HL-60/S4 treated with phorbol 12-myristate 13-acetate at 8.2 ng/mL for 4 days and 3 days (cell line): ENCODE measurements around the gene TAAR1.
"Not testable (repeated sequence)": the region's sequence is repeated elsewhere in the genome, so short reads cannot be mapped to it uniquely, and the experiment has no call there.

ENCODE experiments used
- in situ Hi-C: fragments of 300-500 bp; cut with MboI; formaldehyde crosslinking; loops from 2 replicates; pipeline ENCODE4 v1.15.0; 2022; ENCODE audit warnings: low sequenced_read_pairs

Gene TAAR1, protein sequence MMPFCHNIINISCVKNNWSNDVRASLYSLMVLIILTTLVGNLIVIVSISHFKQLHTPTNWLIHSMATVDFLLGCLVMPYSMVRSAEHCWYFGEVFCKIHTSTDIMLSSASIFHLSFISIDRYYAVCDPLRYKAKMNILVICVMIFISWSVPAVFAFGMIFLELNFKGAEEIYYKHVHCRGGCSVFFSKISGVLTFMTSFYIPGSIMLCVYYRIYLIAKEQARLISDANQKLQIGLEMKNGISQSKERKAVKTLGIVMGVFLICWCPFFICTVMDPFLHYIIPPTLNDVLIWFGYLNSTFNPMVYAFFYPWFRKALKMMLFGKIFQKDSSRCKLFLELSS

DNA sequence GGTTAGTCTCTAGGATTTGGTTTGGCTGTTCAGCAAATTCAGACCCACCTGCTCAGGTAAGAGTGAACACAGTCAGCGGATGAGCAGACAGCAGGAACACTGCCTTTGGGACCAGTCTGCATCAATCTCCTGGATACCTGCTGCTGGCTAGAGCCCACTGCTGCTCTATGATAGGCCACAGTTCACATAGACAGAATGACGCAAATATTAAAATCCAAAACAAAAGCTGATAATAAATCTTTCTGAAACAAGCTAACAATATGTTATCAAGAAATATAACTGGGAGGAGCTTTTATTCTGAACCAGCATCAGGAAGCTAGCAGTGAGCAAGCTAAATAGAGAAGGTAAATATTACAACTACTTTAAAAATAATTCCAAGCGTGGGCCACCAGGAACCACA lies at the start of gene TAAR1:
TSS of gene TAAR1 (minus strand) at position 101 of the 400 bp plus-strand sequence. CDS start 13,179 bp downstream, outside the sequence.
- in situ Hi-C loops: no loop called here

DNA sequence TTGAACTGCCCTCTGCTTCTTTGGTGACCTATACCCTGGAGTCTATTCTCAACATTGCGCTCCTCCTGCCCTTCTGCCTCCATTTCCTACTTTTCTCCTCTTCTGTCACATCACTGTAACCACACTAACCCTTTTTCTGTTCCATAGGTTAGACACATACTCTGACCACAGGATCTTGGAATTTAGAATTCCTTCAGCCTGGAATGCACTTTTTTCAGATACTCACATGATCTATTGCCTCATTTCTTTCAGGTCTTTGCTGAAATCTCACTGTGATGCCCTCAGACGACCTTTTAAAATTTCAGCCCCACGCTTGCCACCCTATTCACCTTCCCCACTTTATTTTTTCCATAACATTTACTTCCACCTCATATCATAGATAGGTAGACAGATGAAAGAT lies 49.8 kb upstream of the TAAR1 start:
- in situ Hi-C loops: no loop called here

DNA sequence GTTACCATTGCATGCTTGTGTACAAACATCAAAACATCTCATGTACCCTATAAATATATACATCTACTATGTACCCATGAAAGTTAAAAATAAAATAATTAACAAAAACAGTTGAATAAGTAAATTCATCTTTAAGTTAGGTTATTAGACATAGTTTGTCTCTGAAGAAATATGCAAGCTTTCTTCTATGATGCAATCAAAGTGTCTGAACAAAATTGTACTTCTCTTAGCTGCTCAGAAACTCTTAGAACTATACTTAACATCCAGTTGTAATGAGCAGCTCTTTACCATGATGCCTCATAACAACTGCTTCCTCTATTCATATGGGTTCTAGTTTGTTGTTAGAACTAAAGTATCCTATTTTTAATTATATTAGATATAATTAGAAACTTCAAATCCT lies 49.0 kb upstream of the TAAR1 start:
- in situ Hi-C loops: no loop called here

DNA sequence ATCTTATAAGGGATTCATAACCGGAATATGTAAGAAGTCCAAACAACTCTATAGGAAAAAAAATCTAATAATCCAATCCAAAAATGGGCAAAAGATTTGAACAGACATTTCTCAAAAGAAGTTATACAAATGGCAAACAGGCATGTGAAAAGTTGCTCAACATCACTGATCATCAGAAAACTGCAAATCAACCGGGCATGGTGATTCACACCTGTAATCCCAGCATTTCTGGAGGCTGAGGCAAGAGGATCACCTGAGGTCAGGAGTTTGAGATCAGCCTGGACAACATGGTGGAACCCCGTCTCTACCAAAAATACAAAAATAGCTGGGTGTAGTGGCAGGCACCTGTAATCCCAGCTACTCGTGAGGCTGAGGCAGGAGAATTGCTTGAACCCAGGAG lies 47.8 kb upstream of the TAAR1 start:
- in situ Hi-C loops: not testable (repeated sequence)

DNA sequence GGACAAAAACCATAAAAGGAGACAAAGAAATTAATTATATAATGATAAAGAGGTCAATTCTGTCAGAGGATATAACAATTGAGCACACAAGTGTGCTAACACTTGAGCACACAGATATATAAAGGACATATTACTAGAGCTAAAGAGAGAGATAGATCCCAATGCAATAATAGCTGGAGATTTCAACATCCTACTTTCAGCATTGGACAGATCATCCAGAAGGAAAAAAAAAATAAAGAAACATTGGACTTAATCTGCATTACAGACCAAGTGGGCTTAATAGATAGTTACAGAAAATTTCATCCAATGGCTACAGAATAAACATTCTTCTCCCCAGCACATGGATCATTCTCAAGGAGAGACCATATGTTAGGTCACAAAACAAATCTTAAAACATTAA lies 45.0 kb upstream of the TAAR1 start:
- in situ Hi-C loops: no loop called here

DNA sequence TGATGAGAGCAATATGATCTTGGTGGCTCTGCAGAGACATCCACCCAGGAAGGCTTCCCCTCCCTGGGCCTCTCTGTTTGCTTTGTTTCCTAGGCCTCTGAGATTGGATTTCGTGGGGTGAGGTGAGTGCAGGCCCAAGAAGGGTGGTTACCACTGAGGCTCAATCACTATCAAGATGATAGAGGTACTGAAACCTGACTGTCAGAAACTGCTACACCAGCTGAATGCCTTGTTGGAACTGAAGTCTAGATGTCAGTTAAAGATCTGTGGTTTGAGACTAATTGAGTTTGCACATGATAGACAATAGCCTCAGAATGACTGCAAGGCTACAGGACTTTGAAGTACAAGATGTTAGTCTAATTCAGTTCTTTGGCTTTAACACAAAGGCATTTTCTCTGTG lies 39.6 kb upstream of the TAAR1 start:
- in situ Hi-C loops: no loop called here

DNA sequence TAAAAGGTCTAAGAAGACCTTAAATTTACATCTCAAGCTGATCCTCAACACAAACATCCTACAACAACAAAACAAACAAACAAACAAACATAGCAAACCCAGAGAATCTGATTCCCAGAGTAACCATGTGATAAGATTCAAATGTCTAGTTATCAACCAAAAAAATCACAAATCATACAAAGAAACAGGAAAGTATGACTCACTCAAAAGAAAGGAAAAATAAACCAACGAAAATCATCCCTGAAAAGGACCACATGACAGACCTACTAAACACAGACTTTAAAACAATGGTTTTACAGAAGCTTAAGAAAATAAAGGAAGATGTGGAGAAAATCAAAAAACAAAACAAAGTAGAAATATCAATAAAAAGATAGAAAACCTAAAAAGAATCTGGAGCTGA lies 36.8 kb upstream of the TAAR1 start:
- in situ Hi-C loops: no loop called here

DNA sequence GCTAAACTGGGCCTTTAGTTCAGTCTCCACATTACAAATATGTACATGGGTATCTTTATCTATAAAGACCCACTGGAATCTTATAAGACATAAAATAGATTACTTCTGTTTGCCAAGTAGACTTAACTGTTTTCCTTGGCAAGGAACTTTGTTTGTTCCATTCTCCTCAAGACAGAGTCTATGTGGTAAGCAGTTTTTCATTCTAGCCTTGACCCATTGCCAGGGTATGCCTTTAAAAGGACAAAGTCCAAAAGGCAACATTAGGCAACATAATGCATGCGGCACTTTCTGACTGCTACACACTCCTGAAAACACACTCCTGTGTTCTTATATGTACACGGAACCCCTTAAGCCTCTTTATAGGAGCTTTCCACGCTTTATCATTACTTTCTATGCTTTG lies 34.5 kb upstream of the TAAR1 start:
- in situ Hi-C loops: no loop called here

DNA sequence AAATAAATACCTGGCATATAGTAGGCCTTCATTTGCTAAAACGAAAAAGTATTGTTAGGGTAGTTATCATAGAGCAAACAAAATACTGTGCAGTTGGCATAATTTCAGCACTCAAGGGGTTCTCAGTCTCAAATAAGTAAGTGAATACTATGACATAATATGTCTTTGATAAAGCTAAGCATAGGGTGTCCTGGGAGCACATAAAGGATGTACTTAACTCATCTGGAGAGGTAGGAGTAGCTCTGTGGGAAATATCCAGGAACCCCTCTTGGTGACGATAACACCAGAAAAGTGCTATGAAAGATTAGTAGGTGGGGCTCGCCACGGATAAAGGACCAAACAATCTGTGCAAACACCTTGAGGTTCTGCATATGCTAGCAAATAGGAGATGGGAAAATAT lies 31.7 kb upstream of the TAAR1 start:
- in situ Hi-C loops: no loop called here

DNA sequence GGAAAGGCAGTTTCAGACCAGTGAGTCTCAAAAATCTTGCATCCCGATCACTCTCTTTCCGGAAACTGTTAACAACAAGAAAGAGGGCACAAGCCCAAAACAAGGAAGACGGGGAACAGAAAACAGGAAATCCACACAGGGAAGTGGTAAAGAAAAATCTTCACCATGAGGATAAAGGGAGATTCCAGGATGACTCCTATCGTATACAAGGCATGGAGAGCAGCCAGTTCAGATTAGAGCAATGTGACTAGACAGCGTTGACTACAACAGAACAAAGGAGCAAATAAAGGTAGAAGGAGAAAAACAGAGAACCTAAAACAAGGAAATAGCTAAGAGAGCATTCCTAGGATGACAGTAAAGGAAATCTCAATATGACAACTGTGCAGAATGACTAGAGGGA lies 28.3 kb upstream of the TAAR1 start:
- in situ Hi-C loops: no loop called here

DNA sequence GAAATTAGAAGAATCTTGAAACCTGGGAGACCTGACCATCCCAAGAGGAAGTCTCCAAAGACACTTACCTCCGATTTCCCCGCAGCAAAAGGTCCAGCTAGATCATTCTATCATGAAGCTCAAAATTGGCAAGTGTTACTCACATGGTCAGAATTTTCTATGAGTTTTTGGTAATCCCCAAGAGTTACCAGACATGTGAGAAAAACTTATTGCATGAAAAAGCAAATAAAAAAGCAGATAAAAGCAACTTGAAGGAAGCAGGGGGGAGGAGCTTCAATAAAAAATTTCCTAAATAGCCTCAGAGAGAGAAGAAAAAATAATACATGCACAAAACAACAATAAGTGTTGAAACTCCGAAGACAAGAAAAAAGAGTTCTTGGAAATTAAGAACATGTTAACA lies 27.5 kb upstream of the TAAR1 start:
- in situ Hi-C loops: no loop called here

DNA sequence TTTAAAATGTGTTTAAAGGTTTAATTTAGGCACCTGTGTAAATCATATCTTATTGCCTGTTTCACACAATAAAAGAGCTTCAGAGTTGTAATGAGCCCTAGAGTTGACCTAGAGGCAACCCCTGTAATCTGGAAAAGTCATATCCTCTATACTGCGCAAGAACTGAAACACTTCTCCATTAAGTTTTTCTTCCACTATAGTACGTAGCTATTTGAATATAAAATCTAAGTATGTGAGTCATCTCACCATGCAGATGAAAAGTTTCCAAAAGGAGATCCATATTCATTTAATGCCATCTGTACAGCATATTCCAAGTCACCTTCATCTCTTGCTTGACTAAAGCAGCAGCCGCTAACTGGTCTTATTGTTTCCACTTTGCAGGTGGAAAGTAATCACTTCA lies 26.0 kb upstream of the TAAR1 start:
- in situ Hi-C loops: no loop called here

DNA sequence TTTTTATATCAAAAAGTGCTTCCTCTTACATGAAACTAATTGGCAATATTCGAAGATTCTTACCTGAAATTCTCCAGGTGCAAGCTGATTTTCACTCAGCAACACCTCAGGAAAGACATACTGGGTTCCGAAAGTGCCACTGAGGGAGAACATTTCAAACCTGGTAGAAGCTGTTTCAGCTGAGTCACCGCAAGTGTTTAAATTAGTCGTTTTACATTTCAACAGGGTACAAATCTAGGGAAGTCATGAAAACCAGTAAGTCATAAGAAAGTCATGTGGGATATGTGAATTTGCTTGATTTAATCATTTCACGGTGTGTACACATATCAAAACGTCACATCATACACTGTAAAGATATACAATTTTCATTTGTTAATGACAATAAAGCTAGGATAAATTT lies 25.3 kb upstream of the TAAR1 start:
- in situ Hi-C loops: no loop called here

DNA sequence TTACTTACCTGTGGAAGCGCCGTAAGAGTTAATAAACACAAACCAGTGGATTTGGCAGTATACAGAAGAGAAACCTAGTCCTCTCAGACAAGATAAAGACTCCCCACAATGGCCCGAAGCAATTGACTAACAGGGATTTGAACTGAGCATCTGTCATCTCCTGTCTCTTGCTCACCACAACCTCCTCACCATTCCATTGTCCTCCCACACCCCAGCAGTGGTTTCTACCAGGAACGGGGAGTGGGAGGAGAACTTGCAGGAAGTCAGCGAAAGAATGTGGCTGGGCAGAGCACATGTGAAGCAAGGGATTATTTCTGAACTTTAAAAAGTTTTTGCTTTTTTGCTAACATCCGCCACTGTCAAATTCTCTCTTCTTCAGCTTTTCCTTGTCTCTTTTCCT lies 24.6 kb upstream of the TAAR1 start:
- in situ Hi-C loops: no loop called here

DNA sequence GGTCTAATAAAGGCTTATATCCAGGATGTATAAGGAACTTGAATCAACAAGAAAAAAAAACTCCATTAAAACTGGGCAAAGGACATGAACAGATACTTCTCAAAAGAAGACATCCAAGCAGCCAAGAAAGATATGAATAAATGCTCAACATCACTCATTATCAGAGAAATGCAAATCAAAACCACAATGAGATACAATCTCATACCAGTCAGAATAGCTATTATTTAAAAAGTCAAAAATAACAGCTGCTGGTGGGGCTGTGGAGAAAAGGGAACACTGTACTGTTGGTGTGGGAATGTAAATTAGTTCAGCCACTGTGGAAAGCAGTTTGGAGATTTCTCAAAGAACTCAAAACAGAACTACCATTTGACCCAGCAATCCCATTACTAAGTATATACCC lies 20.1 kb upstream of the TAAR1 start:
- in situ Hi-C loops: not testable (repeated sequence)

DNA sequence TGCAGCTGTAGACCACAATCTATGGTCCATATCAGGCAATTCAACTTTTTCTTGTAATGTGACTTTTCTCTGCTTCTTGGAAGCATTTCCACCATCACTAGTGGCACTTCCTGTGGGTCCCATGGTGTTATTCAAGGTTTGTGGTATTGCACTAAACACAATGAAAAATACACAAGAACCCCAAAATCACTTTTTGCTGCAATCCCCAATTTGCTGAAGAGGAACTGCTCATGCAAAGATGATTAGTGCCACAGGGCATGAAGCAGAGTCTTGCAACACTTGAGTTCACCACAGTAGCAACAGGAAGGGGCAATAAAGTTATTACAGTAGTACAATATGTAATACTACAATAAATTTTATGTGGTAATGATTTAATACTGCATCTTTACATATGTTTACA lies 16.8 kb upstream of the TAAR1 start:
- in situ Hi-C loops: no loop called here

DNA sequence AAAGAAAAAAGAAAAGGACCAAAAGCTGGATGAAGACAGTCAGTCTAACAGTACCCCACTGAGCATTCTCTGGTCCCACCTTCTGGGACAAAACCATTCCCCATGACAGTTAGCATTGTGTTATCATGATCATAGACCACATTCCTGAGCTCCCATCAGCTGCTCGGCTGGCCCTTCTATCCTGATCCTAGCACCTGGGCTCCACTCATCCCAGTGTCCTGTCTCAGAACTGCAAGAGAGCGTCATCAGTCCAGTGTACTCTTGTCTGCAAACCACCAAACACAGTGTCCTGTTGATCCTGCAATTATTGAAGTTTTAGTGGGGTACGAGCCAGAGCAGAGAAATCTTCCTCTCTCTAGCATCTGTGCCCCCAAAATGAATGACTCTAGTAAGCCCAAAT lies 16.0 kb upstream of the TAAR1 start:
- in situ Hi-C loops: no loop called here

DNA sequence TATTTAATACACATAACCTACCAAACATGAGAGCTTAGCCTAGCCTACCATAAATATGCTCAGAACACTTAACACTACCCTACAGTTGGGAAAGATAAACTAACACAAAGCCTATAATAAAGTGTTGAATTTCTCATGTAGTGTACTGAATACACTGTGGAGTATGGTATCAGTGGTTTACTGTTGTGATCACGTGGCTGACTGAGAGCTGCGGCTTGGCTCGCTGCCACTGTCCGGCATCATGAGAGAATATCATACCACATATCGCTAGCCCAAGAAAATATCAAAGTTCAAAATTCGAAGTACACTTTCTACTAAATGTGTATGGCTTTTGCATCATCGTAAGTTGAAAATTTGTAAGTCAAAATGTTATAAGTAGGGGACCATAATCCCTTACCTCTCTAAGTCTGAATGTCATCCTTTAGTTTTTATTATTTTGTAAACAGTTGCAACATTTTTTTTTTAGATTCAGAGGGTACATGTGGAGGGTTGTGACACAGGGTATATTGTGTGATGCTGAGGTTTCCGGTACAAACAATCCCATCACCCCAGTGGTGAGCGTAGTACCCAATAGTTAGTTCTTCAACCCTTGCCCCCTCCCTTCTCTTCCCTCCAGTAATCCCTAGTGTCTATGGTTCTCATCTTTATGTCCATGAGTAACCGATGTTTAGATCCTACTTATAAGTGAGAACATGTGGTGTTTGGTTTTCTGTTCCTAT lies 14.6 kb upstream of the TAAR1 start:
- in situ Hi-C loops: no loop called here

DNA sequence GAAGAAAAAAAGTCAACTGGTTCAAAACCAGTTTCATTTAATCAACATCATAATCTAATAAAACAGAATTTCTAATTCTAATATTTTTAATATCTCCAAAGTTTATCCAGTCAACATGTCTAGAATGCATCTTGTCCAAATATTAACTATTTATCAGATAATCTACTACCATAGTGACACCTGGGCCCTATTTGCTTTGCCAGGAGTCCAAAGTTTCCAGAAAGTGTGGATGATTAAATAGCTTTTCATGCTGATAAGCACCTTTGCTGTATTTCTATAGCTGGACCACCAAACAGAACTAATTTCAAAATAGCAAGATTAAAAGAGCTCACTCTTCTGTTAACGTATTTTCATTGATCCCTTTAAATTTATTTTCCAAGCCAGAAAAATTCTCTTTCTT lies 12.3 kb upstream of the TAAR1 start:
- in situ Hi-C loops: no loop called here

DNA sequence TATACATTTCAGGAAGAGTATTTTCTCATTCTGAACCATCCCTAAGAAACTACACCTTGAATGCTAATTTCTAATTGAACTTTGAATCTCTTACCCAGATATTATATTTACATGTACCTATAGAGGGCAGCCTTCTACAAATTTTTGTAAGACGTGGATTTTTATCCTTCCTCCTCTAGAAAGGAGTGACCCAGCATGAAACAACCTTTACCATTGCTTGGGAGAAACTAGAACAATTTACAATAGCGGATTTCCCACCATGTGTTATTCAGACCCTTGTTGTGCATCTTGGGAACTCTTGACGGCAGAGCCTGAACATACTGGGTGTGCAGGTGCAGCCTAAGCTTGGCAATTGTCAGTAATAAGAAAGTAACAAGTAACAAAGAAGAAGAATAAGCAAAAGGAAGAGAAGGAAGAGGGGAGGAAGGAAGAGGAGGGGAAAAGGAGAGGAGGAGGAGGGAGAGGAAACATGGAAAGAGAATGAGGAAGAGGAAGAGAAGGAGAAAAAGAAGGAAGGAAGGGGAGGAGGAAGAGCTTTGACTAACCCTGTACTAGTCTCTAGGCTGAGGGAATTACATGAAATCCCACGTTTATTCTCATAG lies 10.8 kb upstream of the TAAR1 start:
- in situ Hi-C loops: no loop called here

DNA sequence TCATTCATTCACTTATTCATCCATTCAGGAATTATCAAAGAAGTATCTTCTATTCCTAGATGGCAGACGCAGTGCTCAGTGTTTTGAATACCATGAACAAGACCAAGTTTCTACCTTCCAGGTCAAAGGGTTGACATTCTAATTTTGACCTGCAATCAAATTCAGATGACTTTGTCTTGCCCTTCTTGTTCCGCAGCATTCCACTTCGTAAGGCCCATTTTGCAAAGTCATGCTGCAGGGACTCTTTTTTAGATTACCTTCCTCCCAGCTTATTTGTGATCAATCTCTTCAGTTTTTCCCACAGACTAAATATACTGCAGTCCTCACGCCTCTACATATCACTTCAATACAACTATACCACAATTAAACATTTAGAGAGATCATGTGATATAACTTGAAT lies 7.1 kb upstream of the TAAR1 start:
- in situ Hi-C loops: no loop called here

DNA sequence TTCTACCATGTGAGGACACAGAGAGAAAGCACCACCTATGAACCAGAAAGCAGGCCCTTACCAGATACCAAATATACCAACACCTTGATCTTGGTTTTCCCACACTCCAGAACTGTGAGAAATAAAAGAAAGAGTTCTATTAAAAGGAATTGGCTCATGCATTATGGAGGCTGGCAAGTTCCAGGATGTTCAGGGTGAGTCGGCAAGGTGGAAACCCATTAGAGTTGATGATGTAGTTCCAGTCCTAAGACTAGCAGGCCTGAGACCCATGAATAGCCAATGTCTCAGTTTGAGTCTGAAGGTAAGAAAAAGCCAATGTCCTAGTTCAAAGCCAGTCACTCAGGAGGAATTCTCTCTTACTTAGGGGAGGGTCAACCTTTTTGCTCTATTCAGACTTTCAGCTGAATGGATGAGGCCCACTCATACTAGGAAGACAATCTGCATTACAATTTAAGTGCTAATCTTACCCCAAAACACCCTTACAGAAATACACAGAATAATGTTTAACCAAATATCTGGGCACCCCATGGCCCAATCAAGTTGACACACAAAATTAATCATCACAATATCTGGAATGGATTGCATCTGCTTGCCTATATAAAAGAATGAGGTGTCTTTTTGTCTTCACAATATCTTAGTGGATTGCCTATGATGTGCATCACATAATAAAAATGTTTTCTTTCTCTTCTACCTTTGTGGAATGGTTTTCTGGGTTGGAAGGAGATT lies 5.5 kb upstream of the TAAR1 start:
- in situ Hi-C loops: no loop called here
